BE2C (cell line): ENCODE results near the gene SPATA31E1. TPM values are rescaled to one million over a fixed set of nuclear protein-coding genes. Genes with fewer than 3 reads are reported as not detected.

Source experiments
- DNase-seq: peaks from one replicate; pipeline ENCODE4 v3.0.0-alpha.2; 2020
- H3K27me3 ChIP-seq: fragments of 250-450 bp; sonication (Bioruptor Pico); 2 replicates; pipeline ENCODE4 v1.5.1; 2020; ENCODE audit warnings: mild to moderate bottlenecking
- H3K36me3 ChIP-seq: fragments of 250-450 bp; sonication (Bioruptor Pico); 2 replicates; pipeline ENCODE4 v1.5.1; 2020; ENCODE audit warnings: mild to moderate bottlenecking
- H3K4me1 ChIP-seq: fragments of 250-450 bp; sonication (Bioruptor Pico); 2 replicates; pipeline ENCODE4 v1.5.1; 2020
- H3K4me3 ChIP-seq: 2 replicates; pipeline ENCODE4 v1.5.1; 2011; ENCODE audit warnings: low read depth, low read length
- H3K9me3 ChIP-seq: fragments of 250-450 bp; sonication (Bioruptor Pico); 2 replicates; pipeline ENCODE4 v1.5.1; 2020
- CTCF ChIP-seq: IDR thresholded peaks from 2 replicates; pipeline ENCODE4 v1.5.1; 2012; ENCODE audit warnings: mild to moderate bottlenecking, low read depth, low read length
- polyA plus RNA-seq: library from polyadenylated mRNA; unstranded; fragments of >200 nt; gene quantifications from one replicate; pipeline ENCODE4 v1.2.1, GENCODE V29; 2012; ENCODE audit warnings: low read depth, missing spikeins; ENCODE audit not compliant: insufficient read length, insufficient read depth

The SPATA31E1 gene
- not detected for polyA plus RNA-seq

DNA sequence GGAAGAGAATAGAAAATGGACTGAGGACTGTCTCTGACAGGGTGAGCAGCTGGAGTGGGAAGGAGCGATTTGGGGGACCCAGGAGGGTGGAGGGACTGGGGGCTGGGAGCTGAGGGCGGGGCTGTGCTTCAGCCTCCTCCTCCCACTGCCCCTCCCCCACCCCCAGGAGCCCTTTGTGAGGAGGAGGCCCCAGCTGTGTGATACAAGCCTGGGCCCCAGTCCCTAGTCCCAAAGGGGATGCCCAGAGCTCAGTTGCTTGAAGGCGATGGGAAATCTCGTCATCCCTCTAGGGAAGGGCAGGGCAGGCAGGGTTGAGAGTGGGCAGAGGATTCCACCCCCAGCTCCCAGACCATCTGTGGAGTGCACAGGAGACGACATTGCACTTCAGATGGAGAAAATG, at the start of gene SPATA31E1:
Gene SPATA31E1 (plus strand): TSS at position 251 of the 400 bp plus-strand sequence. CDS start 15 bp downstream, at position 266.
- H3K4me3 ChIP-seq: no peak within 1 kb of the TSS
- no peaks in the 10 kb centered on the region for H3K36me3 ChIP-seq
- H3K27me3 ChIP-seq: no peaks in the 10 kb centered on the region
- no peak for DNase-seq
- no peaks in the 10 kb centered on the region; the same call in 1 of the 2 replicates for H3K9me3 ChIP-seq
- TF ChIP-seq CTCF: no peak
- H3K4me1 ChIP-seq: no peaks in the 10 kb centered on the region

DNA sequence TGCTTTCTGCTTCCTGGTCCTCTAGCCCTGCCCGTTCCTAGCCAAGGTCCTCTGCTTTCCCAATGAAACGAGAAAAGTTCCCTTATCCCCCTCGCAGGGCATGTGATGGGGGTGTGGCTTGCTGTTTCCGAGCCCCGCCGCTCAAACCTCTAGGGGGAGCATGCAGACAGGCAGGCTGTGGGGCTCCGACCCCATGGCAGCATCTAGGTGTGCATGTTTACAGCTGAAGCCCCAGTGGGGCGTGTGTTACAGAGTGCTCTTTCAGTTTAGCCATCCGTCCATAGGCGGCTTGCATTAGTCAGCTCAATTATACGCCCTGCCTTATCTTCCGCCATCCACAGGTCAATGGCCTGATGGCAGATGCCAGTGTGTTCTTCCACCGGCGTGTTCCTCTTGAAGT, 48.3 kb upstream of the SPATA31E1 start:
- peak; percentile 72 for DNase-seq
- H3K9me3 ChIP-seq: no peaks in the 10 kb centered on the region
- TF ChIP-seq CTCF: peak; percentile 64
- H3K4me3 ChIP-seq: peak overlapping the region; percentile 19; the same call in 1 of the 2 replicates
- H3K36me3 ChIP-seq: no peaks in the 10 kb centered on the region
- no peaks in the 10 kb centered on the region for H3K27me3 ChIP-seq
- H3K4me1 ChIP-seq: no peaks in the 10 kb centered on the region

DNA sequence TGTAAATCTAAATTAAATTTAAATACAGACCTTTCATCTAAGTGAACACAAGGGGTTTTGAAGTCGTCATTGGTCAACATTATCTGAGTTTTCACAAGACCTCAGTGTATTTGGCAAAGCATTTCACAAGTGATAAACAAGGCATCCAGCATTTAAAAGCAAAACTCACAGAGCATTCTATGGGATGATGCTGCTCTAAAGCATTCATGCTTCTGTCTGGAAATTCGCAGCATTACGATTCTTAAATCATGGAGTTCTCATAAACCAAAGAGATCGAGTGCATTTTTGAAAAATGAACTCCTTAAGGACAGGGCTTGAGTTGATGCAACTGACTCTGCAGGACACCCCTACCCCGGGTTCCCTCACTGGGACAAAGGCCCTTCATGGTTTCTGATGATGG, 46.1 kb upstream of the SPATA31E1 start:
- no peaks in the 10 kb centered on the region for H3K4me1 ChIP-seq
- no peaks in the 10 kb centered on the region for H3K9me3 ChIP-seq
- TF ChIP-seq CTCF: no peak
- H3K27me3 ChIP-seq: no peaks in the 10 kb centered on the region
- DNase-seq: no peak
- no peaks in the 10 kb centered on the region for H3K36me3 ChIP-seq
- no peak overlapping the region for H3K4me3 ChIP-seq

- no peaks in the 10 kb centered on the region for H3K36me3 ChIP-seq
- no peaks in the 10 kb centered on the region for H3K27me3 ChIP-seq
- TF ChIP-seq CTCF: no peak
- DNase-seq: no peak
- H3K4me1 ChIP-seq: no peaks in the 10 kb centered on the region
- no peak overlapping the region for H3K4me3 ChIP-seq
- no peaks in the 10 kb centered on the region for H3K9me3 ChIP-seq
Observed at GRCh38 chr9:87836951-87837705, 45.5 kb upstream of the SPATA31E1 start.

GRCh38 chr9:87840134-87840533, 42.5 kb upstream of the SPATA31E1 start:
- no peak for TF ChIP-seq CTCF
- no peak overlapping the region for H3K4me3 ChIP-seq
- H3K27me3 ChIP-seq: no peaks in the 10 kb centered on the region
- H3K9me3 ChIP-seq: no peaks in the 10 kb centered on the region
- no peaks in the 10 kb centered on the region for H3K4me1 ChIP-seq
- H3K36me3 ChIP-seq: no peaks in the 10 kb centered on the region
- DNase-seq: no peak

GRCh38 chr9:87842878-87843585, 39.6 kb upstream of the SPATA31E1 start:
- Histone ChIP-seq H3K36me3 (no peaks in the 10 kb centered on the region), H3K9me3 (no peaks in the 10 kb centered on the region), H3K27me3 (no peaks in the 10 kb centered on the region), H3K4me3 (no peak overlapping the region), H3K4me1 (peaks cover 2% of the 10 kb centered on the region)
- no peak for TF ChIP-seq CTCF
- DNase-seq: no peak
